ENCODE results near the gene NPTX1.
"Not testable (repeated sequence)": the region's sequence is repeated elsewhere in the genome, so short reads cannot be mapped to it uniquely, and the experiment has no call there.

Gene NPTX1

GRCh38 chr17:80475910-80476876 lies at the start of gene NPTX1:
Gene NPTX1, minus strand, starts transcription at chr17:80476607. Its CDS starts 161 bp downstream, at chr17:80476446.
- DNase-seq (ENCODE audit: low read depth in 2 of 2), result no peak

- DNase-seq (ENCODE audit: low read depth in 2 of 2), result no peak
These were observed 47.7 kb upstream of the NPTX1 start for GRCh38 chr17:80523956-80524712.

- DNase-seq (ENCODE audit: low read depth in 2 of 2), result no peak
These were observed 46.8 kb upstream of the NPTX1 start for GRCh38 chr17:80523054-80523744.

GRCh38 chr17:80520810-80521455 lies 44.5 kb upstream of the NPTX1 start:
- DNase-seq (ENCODE audit: low read depth in 2 of 2), result no peak

- DNase-seq (ENCODE audit: low read depth in 2 of 2), result no peak
These were observed 42.8 kb upstream of the NPTX1 start for GRCh38 chr17:80519091-80519781.

- DNase-seq (ENCODE audit: low read depth in 2 of 2), result no peak
These were observed 42.0 kb upstream of the NPTX1 start for GRCh38 chr17:80518392-80518791.

- DNase-seq (ENCODE audit: low read depth in 2 of 2), result no peak
These were observed 41.2 kb upstream of the NPTX1 start for GRCh38 chr17:80517641-80518040.

GRCh38 chr17:80516171-80516932 lies 39.9 kb upstream of the NPTX1 start:
- no peak for DNase-seq (ENCODE audit: low read depth in 2 of 2)

GRCh38 chr17:80513892-80514291 lies 37.5 kb upstream of the NPTX1 start:
- no peak for DNase-seq (ENCODE audit: low read depth in 2 of 2)

- DNase-seq (ENCODE audit: low read depth in 2 of 2), result no peak
These were observed 36.8 kb upstream of the NPTX1 start for GRCh38 chr17:80513201-80513600.

- DNase-seq (ENCODE audit: low read depth in 2 of 2), result no peak
These were observed 35.8 kb upstream of the NPTX1 start for GRCh38 chr17:80512233-80512632.

GRCh38 chr17:80511222-80512180 lies 35.1 kb upstream of the NPTX1 start:
- DNase-seq (ENCODE audit: low read depth in 2 of 2), result no peak

DNA sequence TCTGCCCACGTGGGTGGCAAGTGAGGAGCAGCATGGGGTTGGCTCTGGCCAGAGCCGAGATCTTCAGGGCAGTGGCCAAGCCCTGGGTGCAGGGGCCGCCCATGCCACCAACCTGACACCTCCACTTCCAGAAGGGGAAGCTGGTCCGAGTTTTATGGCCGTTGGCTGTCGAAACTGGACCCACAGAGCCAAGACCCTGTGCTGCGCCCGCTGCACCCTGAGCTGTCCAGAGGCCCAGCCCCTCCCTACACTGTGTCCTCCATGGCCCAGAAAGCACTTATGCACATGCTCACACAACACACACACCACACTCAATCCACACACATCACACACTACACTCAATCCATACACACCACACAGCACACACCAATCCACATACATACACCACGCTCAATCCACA lies 34.4 kb upstream of the NPTX1 start:
- no peak for DNase-seq (ENCODE audit: low read depth in 2 of 2)

GRCh38 chr17:80510132-80510531 lies 33.7 kb upstream of the NPTX1 start:
- DNase-seq (ENCODE audit: low read depth in 2 of 2), result no peak

GRCh38 chr17:80509311-80509710 lies 32.9 kb upstream of the NPTX1 start:
- no peak for DNase-seq (ENCODE audit: low read depth in 2 of 2)

- no peak for DNase-seq (ENCODE audit: low read depth in 2 of 2)
These were observed 31.6 kb upstream of the NPTX1 start for GRCh38 chr17:80507965-80508364.

- DNase-seq (ENCODE audit: low read depth in 2 of 2), result not testable (repeated sequence)
These were observed 30.8 kb upstream of the NPTX1 start for GRCh38 chr17:80507177-80507576.

- DNase-seq (ENCODE audit: low read depth in 2 of 2), result no peak
These were observed 28.4 kb upstream of the NPTX1 start for GRCh38 chr17:80504686-80505413.

Data from activated CD8-positive, alpha-beta memory T cell treated with anti-CD3 and anti-CD28 coated beads for 4 hours (primary cell).